ENCODE data around the gene NOD2.

NOD2 gene

GRCh38 chr16:50718061-50718760 lies 24.8 kb downstream of the NOD2 start:
- no peak for DNase-seq

DNA sequence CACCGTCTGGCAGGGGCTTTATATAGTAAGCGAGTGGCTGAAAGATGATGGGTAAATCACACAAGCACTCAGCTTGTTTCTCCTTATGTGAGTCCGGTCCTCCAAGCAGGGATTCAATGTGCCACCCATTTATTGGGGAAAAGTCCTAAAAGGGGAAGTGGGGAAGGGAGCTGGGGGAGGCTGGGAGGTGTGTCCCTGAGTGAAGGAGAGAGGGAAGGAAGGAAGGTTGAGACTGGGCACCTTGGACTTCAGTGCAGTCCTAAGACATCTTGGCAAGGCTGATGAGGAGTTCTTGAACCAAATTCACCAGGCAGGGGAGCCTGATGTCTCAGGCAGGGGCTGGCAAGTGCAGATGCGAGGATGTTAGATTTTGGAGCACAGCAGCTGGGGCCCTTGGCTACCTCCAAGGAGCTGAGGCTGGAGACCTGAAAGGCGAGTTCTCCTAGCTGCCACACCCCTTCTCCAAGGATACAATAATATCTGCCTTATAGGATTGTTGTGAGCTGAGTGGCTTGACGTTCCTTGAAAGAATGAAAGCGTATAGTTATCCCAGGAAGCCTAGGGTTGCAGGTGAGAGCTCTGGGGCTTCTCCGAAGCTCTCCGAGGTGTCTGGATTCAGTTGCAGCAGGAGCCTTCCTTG lies 25.5 kb downstream of the NOD2 start:
- no peak for DNase-seq

DNA sequence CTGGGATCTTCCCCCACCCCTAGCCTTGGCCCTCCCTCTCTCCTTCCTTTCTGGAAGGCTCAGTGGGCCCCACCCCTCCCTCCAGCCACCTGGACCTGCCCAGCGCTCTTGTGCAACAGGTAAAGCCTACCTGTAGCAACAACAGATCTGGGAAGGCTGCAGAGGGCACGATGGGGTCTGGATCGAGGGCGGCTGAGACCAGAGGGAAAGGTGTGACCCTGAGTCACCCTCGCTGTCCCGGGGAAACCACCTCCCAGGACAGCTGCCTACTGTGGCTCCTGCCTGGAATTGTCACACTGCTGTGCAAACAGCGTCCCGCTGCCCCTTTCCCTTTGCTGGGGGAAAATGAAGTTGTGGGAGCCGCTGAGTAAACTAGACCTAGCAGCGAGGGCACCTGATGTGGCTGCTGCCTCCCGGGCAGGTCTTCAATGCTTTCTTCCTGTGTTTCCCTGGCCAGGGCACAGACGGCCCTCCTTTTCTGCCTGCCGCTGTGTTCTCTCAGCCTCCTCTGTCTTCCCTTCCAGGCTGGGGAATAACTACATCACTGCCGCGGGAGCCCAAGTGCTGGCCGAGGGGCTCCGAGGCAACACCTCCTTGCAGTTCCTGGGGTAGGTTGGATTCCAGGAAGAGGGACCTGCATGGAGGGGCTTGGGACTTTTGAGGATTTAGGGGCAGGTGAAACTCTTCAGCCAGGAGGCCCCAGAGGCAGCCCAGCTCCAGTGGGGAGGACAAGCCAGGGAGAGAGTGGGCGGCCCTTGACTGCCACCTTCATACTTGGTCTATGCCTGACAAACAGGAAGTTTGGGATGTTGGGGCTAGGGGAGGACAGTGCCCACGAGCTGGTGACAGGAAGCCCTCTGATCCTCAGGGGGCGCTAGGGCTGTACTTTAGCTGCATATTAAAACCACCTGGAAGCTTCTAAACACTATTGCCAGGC lies 26.3 kb downstream of the NOD2 start:
- no peak for DNase-seq

- DNase-seq: no peak
Observed at GRCh38 chr16:50721549-50722404, 28.4 kb downstream of the NOD2 start.

DNA sequence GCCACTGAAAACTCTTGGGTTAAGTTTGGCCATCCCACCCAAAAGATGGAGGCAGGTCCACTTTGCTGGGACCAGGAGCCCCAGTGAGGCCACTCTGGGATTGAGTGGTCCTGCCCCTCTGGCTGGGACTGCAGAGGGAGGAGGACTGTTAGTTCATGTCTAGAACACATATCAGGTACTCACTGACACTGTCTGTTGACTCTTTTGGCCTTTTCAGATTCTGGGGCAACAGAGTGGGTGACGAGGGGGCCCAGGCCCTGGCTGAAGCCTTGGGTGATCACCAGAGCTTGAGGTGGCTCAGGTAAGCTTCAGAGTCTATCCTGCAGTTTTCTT lies 29.0 kb downstream of the NOD2 start:
- no peak for DNase-seq

- no peak for DNase-seq
Observed at GRCh38 chr16:50722960-50723359, 29.6 kb downstream of the NOD2 start.

GRCh38 chr16:50724306-50724705 lies 30.9 kb downstream of the NOD2 start:
- no peak for DNase-seq

DNA sequence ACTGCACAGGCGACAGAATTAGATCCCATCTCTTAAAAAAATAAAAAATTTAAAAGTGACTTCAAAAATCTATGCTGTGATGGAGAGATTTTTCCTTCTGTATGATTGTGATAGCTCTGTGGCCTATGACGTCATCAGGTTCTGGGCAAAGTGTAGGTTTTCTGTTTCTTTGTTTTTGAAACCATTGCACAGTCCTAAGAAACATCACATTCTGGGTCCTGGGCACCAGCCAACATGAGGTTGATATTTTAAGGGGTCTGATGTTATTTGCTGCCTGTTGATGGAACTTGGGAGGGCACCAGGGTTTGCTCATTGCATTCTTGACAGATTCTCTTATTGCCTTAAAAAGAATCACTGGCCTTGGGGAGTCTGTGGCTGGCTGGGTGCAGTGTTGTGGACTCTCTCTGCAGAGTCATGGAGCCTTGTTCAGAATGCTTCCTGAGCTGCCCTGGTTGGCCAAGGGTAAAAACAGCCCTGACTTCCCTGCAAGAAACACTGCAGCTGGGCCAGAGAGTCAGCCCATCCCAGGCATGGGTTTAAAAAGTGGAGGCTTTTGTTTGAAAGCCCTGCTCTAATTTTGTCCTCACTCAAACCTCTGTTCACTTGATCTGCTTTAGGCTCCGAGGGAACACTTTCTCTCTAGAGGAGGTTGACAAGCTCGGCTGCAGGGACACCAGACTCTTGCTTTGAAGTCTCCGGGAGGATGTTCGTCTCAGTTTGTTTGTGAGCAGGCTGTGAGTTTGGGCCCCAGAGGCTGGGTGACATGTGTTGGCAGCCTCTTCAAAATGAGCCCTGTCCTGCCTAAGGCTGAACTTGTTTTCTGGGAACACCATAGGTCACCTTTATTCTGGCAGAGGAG lies 38.0 kb downstream of the NOD2 start:
- DNase-seq: no peak

DNA sequence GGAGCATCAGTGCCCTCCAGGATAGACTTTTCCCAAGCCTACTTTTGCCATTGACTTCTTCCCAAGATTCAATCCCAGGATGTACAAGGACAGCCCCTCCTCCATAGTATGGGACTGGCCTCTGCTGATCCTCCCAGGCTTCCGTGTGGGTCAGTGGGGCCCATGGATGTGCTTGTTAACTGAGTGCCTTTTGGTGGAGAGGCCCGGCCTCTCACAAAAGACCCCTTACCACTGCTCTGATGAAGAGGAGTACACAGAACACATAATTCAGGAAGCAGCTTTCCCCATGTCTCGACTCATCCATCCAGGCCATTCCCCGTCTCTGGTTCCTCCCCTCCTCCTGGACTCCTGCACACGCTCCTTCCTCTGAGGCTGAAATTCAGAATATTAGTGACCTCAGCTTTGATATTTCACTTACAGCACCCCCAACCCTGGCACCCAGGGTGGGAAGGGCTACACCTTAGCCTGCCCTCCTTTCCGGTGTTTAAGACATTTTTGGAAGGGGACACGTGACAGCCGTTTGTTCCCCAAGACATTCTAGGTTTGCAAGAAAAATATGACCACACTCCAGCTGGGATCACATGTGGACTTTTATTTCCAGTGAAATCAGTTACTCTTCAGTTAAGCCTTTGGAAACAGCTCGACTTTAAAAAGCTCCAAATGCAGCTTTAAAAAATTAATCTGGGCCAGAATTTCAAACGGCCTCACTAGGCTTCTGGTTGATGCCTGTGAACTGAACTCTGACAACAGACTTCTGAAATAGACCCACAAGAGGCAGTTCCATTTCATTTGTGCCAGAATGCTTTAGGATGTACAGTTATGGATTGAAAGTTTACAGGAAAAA lies 38.8 kb downstream of the NOD2 start:
- DNase-seq: no peak

GRCh38 chr16:50733468-50733867 lies 40.1 kb downstream of the NOD2 start:
- no peak for DNase-seq

DNA sequence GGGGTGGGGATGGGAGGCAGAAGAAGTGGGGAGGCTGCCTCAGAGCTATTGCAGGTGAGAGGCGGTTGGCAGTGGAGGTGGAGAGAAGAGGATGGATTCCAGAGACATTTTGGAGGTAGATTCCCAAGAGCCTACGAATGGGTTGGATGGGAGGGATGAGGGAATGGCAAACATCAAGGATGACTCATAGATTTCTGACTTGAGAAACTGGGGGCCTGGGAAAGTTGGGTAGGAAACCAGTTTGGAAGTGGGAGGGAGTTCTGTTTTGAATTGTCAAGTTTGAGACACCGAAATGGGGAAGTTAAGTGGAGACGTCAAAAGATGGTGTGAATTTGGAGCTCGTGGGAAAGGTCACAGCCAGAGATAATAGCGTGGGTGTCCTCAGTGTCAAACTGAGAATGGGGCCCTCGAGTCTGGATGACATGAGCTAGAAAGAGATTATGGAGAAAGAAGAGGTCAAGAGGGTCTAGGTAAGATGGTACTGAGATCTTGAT lies 42.3 kb downstream of the NOD2 start:
- peak; percentile 39 for DNase-seq

GRCh38 chr16:50736448-50736847 lies 43.0 kb downstream of the NOD2 start:
- DNase-seq: no peak

DNA sequence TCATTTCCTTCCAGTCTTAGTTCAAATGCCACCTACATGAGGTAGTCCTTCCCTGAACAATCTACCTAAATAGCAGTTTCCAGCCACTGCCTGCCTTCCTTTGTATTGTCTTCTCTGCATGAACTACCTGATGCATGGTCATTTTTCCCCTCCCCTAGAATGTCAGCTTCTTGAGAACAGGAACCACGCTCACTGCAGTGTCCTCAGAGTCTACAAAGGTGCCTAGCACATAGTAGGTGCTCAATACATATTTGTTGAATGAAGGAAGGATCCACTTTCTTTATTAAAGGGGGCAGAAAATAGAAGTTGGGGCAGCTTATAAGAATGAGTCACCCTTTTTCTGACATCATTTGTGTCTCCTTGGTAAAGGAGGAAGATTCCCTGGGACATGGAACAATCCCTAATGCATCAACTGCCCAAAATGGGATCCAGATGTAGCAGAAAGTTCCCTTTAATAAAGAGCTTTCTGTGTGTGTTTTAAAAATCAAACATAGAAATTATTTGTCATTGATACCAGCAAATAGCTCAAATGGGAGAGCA lies 44.1 kb downstream of the NOD2 start:
- DNase-seq: no peak

- DNase-seq: no peak
Observed at GRCh38 chr16:50739031-50739430, 45.6 kb downstream of the NOD2 start.

GRCh38 chr16:50740736-50741135 lies 47.3 kb downstream of the NOD2 start:
- DNase-seq: peak; percentile 25

DNA sequence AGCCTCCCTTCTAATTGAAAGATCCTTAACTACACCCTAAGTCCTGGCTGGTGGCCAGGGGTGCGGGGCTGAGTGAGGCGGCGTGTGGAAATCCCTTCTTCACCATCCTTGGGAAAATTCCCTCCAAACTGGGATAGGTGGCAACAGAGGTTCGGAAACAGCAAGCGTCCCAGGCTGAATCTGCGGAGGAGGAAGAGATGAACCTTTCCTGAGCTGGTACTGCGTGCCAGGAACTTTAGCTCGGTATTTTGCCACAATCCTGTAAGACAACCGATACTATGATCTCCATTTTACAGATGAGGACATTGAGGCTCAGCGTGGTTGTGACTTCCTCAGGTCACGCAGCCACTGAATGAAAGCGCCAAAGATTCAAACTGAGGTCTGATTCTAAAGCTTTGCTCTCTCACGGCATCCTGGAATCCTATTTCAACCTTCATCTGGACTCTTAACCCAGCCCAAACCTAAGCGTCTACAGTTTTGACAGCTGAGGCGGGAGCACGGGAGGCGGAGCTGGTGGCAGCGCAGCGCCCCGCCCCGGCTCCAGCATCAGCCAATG lies 47.9 kb downstream of the NOD2 start:
- no peak for DNase-seq

DNA sequence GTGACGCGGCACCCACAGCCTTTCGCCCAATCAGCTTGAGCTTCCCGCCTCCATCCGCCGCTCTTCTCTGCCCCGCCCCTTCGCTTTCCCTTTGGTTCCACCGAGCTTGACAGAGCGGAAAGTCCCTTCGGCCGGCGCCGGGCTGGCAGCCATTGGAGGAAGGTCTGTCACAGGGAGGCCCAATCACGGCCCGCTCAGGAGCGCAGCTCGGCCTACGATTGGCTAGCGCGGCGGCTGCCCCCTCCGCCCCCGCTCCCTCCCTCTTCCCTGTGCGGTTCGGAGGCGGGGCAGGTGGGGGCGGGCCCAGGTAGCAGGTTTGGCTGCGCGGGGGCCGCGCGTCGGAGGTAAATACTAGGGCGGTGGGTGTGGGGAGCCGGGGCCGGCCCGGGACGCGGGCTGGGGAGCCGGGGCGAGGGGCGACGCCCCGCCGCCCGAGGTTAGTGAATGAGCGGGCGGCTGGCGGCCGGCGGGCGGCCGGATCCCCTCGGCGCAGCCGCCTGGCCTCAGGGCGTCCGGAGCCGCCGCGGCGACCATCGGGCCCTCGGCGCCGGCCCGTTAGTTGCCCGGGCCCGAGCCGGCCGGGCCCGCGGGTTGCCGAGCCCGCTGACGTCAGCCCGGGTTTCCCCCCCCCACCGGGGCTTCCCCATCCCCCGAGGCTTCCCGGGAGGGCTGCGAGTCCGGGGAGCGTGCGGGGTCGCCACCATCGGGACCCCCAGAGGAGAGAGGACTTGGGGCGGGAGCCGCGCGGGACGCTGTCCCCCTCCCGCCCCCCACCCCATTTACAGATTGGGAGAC lies 48.6 kb downstream of the NOD2 start, which contains the start of gene CYLD:
TSS of gene CYLD (plus strand) at position 306 of the 795 bp plus-strand sequence. CDS start 7,613 bp downstream, outside the sequence.
- peak; percentile 100 for DNase-seq

DNA sequence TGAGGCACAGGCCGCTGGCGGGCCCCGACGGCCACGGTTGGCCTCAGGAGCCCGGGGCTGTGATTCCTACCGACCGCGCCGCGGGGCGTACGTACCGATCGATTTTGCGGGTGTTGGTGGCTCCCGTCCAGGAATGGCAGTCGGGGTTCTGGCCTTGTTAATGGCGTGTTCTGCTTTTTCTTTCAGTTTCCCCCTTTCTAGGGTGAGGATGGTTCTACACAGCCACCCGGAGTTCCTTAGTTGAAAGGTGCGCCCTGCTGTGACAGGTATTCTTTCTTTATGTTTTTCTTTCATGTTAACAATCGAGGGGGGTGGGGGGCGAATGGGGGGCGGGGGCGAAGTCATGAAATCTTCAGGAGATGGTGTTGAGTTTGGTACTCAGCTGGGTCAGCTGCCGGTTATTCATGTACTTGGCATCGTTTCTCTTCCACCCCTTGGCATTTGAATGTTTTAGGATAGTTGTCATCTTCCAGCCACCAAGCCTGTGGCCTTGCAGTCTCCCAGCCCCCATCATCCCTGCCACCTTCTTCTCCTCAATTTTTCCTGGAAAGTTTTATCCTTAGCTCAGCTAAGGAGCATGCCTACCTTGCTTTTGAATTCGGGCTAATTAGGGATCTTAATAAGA lies 49.3 kb downstream of the NOD2 start:
- DNase-seq: peak; percentile 57
